AML-193 (cell line): Measurements from ENCODE around the gene GRM1.
"Not testable (repeated sequence)": the region's sequence is repeated elsewhere in the genome, so short reads cannot be mapped to it uniquely, and the experiment has no call there.

Experiments used
- DNase-seq, 2 experiments: peaks; one replicate each; lab custom pipeline; 2025; lab: John Stamatoyannopoulos, UW

Gene GRM1

DNA sequence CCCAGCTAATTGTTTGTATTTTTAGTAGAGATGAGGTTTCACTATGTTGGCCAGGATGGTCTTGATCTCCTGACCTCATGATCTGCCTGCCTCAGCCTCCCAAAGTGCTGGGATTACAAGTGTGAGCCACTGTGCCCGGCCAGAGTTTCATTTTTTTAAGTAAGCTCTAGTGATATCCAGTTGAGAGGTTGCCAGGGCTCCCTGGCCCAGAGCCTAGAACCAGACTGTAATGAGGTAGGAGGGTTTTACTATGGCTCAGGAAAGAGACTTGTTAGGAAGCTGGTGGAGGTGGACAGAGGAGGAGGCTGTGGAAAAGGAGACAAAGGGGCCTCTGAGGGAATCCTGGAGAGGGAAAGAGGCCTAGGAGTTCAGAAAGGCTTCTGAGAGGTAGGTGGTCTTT lies 242.3 kb downstream of the GRM1 start:
- DNase-seq = not testable (repeated sequence)

DNA sequence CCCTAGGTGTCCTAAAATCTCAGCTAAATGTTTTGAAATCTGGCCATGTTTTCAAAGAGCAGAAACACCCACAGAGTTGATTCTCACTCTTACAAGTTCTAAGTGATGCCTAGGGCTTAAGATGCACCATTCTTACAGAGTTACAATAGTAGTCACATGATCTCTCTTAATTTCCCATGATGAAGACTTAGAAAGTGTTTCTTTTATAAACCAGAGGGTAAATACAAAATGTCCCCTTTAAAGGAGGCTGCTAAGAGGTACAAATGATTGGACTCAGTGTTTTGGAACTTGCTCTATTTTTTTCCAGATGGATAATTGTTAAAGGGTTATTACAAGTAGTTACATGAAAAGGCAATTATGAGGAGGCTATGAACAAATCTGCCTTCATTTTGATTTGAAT lies 244.6 kb downstream of the GRM1 start:
- DNase-seq = no peak

DNA sequence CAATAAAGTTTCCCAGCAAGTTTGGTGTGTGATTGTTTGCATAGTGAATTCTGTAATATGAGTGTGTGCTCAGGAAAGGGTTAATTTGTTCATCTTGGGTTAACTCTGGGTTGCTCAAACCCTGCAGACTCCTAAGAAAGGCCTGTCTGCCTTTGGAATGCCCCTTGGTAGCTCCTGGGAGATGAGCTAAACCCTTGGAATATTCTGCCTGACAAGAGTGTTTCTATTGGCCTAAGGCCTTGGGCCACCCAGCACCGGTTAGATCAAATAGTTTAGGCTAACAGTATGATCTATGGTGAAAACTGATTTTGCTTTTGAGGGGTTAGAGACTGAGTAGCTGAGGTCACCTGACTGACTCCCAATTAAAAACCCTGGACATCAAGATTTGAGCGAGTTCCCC lies 248.3 kb downstream of the GRM1 start:
- DNase-seq = no peak

GRCh38 chr6:146281651-146282362 lies 252.9 kb downstream of the GRM1 start:
- DNase-seq = no peak

DNA sequence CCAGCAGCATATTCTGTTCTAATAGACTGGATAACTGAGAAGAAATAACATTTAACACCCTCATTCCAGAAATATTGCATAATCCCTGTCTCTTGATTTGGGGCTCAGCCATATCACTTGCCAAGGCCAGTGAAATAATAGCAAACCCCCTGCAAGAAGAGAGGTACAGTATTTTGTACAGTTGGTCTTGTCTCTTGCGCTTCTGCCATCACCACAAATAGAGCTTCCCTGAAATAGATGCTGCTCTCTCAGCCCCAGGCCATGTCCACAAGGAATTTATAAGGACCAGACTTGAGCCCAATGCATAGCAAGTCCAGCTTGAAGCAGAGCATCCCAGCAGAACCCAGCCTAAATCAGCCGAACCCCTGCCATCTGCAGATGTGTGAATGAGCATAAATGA lies 254.0 kb downstream of the GRM1 start:
- no peak for DNase-seq

- no peak for DNase-seq
Observed at GRCh38 chr6:146284311-146284710, 255.4 kb downstream of the GRM1 start.

- DNase-seq = no peak
Observed at GRCh38 chr6:146286961-146287360, 258.1 kb downstream of the GRM1 start.

GRCh38 chr6:146287691-146288369 lies 259.0 kb downstream of the GRM1 start:
- DNase-seq = no peak

- DNase-seq = peak; percentile 22 to 59
Observed at GRCh38 chr6:146289816-146290588, 261.1 kb downstream of the GRM1 start.

DNA sequence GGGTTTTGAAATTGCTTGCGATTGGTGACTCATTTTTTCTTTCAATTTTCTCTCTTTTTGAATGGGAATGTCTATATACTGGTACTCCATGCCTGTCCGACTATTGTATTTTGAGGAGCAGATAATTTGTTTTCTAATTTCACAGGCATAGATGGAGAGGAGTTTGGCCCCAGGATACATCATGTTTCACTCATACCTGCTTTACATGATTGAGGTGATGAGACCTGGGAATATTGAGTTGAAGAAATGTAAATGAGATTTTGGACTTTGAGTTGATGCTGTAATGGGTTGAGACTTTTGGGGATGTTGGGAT lies 261.7 kb downstream of the GRM1 start:
- DNase-seq = no peak

- DNase-seq = no peak
Observed at GRCh38 chr6:146292506-146292905, 263.6 kb downstream of the GRM1 start.

- no peak for DNase-seq
Observed at GRCh38 chr6:146295695-146296094, 266.8 kb downstream of the GRM1 start.

DNA sequence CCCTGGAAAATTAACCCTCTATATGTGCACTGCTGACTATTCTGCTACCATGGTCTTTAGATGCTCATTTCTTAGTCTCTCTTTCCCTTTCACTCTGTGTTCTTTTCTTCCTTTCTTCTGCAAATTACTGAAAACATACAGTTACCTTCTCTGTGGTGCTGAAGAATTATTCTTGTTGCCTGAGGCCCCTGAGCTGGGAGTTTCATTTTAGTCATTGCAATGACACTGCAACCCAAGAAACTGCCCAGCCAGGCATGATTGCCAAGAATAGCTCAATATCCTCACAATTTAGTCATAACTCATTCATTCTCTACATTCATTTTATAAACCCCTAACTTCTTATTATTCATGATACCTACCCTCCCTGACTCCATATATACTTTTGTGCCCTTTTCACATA lies 269.0 kb downstream of the GRM1 start:
- no peak for DNase-seq

GRCh38 chr6:146300521-146300920 lies 271.7 kb downstream of the GRM1 start:
- no peak for DNase-seq

DNA sequence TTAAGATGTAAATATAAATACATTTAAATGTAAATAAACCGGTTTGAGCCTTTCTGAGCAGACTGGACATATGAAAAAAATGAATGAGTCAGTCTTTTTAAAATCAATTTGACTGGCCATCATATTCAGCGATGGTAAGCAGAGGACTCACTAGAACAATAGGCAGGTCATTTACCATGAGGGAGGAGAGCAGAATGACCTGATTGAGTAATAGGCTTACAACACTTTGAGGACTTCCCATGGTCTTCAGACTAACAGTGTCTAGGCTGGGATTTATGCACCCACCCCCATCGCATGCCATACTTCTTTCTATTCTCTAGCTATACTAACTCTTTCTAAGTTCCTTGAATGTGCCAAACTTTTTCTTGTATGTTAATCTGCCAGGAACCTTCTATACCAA lies 272.9 kb downstream of the GRM1 start:
- peak in 1 of 2 experiments; percentile 7 for DNase-seq

GRCh38 chr6:146302994-146303393 lies 274.1 kb downstream of the GRM1 start:
- DNase-seq = no peak

DNA sequence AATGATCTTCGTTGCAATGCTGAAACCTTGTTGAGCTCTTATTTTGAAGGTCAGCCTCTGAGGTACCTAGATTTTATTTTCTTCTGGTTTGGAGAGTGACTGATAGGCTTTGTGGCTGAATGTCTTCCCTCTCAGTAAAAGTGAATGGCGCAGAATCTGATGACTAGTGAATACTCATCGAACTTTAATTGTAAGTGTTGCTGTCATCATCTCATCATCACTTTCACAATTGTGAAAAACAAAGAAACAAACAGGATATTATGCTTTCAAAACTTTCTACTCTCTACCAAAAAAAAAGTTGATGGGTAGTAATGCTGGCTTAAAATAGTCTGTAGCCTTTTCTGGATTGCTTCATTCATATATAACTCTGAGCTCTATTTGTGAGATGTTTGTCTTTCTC lies 275.3 kb downstream of the GRM1 start:
- no peak for DNase-seq

GRCh38 chr6:146305092-146305491 lies 276.2 kb downstream of the GRM1 start:
- DNase-seq = peak; percentile 46 to 49

DNA sequence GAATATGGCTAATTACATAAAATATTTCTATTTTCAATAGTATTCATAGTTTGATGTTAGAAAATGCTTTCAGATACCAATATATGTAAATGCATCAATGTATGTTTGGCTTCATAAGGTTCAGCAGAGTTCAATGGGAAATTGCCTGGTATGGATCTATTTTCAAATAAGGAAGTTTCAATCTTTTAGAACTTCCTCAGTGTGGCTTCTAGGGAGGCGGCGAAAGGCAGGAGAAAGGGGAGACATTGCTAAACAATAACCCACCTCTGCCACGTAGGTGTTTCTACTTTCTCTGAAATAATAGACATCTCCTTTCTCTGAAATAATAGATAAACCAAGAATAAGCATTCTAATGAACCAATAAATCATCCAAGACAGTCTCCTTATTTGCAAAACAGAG lies 277.1 kb downstream of the GRM1 start:
- no peak for DNase-seq

DNA sequence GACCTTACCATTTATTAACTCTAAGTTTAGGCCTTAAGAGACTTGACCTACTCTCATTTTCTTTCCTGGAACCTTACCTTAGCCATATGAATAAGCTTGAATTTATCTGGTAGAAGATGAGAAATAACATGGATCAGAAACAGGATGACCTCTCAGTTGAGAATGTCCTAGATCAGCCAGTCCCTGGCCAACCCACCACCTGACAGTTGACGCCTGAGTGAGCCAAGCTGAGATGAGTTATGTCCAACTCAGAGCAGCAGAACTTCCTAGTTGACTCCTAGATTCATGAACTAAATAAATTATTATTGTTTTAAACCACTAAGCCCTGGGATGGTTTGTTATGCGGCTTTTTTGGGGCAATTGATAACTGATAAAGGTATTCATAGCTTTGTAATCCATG lies 281.8 kb downstream of the GRM1 start:
- DNase-seq = no peak

DNA sequence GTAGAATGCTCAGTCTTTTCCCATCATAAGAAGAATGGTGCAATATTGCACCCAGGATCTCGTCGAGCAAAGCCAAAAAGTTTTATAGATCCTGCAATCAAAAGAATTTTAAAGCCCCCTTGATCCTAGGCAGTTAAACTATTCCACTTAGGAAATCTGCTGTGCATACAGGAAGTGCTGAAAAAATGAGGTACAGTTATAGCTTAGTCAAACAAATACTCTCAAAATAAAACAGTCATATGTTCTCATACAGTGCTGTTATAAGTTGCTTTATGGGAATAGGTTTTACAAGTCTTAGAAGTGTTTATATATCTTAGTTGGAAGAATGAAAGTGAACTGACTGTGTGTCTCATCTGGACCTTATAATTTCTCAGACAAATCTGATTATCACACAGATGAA lies 282.2 kb downstream of the GRM1 start:
- no peak for DNase-seq

DNA sequence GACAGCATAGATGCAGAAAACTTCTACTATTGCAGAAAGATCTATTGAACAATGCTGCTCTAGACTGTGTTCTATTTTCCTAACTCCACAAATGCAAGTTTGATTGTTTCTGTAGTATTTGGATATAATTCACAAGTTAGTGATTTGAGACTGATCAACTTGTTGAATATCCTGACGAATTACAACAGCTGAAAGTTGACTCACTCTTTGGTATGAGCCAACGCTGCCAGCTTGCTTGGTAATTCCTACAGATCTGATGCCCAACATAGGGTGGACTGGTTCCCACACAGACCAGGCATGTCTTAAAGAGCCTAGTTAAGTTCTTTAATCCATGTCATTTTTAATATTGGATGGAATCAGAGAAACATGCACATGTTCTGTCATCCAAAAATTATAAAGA lies 283.7 kb downstream of the GRM1 start:
- DNase-seq = no peak
